Ureter (tissue), 1 donor: ENCODE measurements around the gene C12orf42. TPM values are rescaled to one million over a fixed set of nuclear protein-coding genes. Genes with fewer than 3 reads are reported as not detected.

Experiments used
- DNase-seq: peaks from one replicate; pipeline ENCODE4 v3.0.0-alpha.2; 2020; ENCODE audit warnings: low spot score
- total RNA-seq: library from RNA; stranded (reverse); gene quantifications from one replicate; pipeline ENCODE4 v1.2.4, GENCODE V29; 2023
- donor health status: DM: yes; HTN: yes; CAD: no.

C12orf42 gene
- total RNA-seq, 1 donor from 2014 or later: not detected

DNA sequence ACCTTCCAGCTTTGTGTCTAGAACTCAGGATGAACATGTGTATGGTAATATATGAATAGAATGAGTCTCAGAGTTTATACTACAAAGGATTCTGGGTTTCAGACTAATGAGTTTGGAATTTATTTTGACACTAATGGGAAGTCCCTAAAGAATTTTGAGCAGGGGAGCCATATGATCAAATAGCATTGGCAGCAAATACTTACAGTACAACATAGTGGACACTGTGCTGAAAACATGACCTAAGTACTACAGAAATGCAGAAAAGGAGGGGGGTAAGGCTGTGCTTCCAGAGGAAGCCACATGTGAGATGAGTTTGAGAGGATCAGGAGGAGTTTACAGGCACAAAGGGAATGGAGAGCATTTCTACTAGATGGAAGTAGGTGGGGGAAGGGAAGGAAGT lies 225.8 kb downstream of the C12orf42 start:
- no peak for DNase-seq

GRCh38 chr12:103268831-103269514 lies 226.8 kb downstream of the C12orf42 start:
- DNase-seq: no peak

- DNase-seq: no peak
Measured at GRCh38 chr12:103257763-103258162, 238.0 kb downstream of the C12orf42 start.

Other genes with a start within 250 kb of the C12orf42 start
- gene STAB2, start 91.3 kb upstream of the C12orf42 start, total RNA-seq: 0.29 TPM